SK-N-SH (cell line): ENCODE data around the gene SLC39A3.

Experiments
- CTCF ChIP-seq: fragments of 200-600 bp; sonication (generic); IDR thresholded peaks from 2 replicates; pipeline ENCODE4 v1.6.1; 2017; ENCODE audit warnings: antibody characterized with exemption, mild to moderate bottlenecking, moderate library complexity
- POLR2AphosphoS5 ChIP-seq: IDR thresholded peaks from 2 replicates; pipeline ENCODE4 v1.6.1; 2012; ENCODE audit warnings: low read depth, low read length
- ZBTB33 ChIP-seq: IDR thresholded peaks from 2 replicates; pipeline ENCODE4 v1.4.0; 2012; ENCODE audit warnings: low read depth, borderline replicate concordance

- TF ChIP-seq POLR2AphosphoS5 (no peak), ZBTB33 (no peak), CTCF (no peak)
Observed at GRCh38 chr19:2782329-2782935, 42.6 kb upstream of the SLC39A3 start.
